K562 (cell line): Measurements from ENCODE around the gene FOSL1. TPM values are rescaled to one million over a fixed set of nuclear protein-coding genes. Genes with fewer than 3 reads are reported as not detected.

Source experiments
- CEBPG ChIP-seq, 3 experiments: fragments of 200-800 bp in 1 of 3; sonication (Bioruptor generic) in 1 of 3; sonication (generic) in 1 of 3; formaldehyde crosslinking in 1 of 3; IDR thresholded peaks in 2 of 3; conservative IDR thresholded peaks in 1 of 3; 2 replicates each; pipeline versions ENCODE4 v1.6.1 to v1.8.0; 2016 to 2022; ENCODE audit warnings: missing compliant biosample characterization in 2 of 3, missing genetic modification characterization in 2 of 3, mild to moderate bottlenecking in 1 of 3, missing genetic modification reagents in 1 of 3
- GATAD2B ChIP-seq: fragments of 450-650 bp; IDR thresholded peaks from 2 replicates; pipeline ENCODE4 v1.6.1; 2017; ENCODE audit warnings: mild to moderate bottlenecking, borderline replicate concordance
- MCM3 ChIP-seq: fragments of 450-650 bp; IDR thresholded peaks from 2 replicates; pipeline ENCODE4 v1.6.1; 2016
- MIER1 ChIP-seq: fragments of 450-650 bp; IDR thresholded peaks from 2 replicates; pipeline ENCODE4 v1.6.1; 2016; ENCODE audit warnings: antibody characterized with exemption, mild to moderate bottlenecking, low read depth
- RBM22 ChIP-seq: fragments of 200-400 bp; formaldehyde crosslinking; IDR thresholded peaks from 2 replicates; pipeline ENCODE4 v1.6.1; 2018; ENCODE audit warnings: low read length, low read depth; ENCODE audit not compliant: poor library complexity, severe bottlenecking
- RBM39 ChIP-seq: fragments of 200-400 bp; formaldehyde crosslinking; optimal IDR thresholded peaks from 2 replicates; pipeline ENCODE3; 2018; ENCODE audit warnings: low read depth, low read length
- SIX5 ChIP-seq, 2 experiments: IDR thresholded peaks; 2 replicates each; pipeline ENCODE4 v1.6.1; 2011; ENCODE audit warnings: low read length in 2 of 2, borderline replicate concordance in 1 of 2, low read depth in 1 of 2, mild to moderate bottlenecking in 1 of 2, moderate library complexity in 1 of 2; ENCODE audit not compliant: insufficient read depth in 1 of 2
- STAT5B ChIP-seq: fragments of 250-450 bp; sonication (Bioruptor Pico); IDR thresholded peaks from 2 replicates; pipeline ENCODE4 v1.8.0; 2021; ENCODE audit warnings: mild to moderate bottlenecking, inconsistent platforms
- ZNF24 ChIP-seq: fragments of 450-650 bp; IDR thresholded peaks from 2 replicates; pipeline ENCODE4 v1.6.1; 2016
- polyA plus RNA-seq, 8 experiments: library from polyadenylated mRNA; depleted of rRNA in 4 of 8; stranded (reverse) in 5 of 8; unstranded in 3 of 8; fragments of >200 nt; fragmentation: Nextera tagmentation in 2 of 8; fragmentation: Illumina TruSeq in 1 of 8; extraction: Ambion mirVana in 2 of 8; extraction: Trizol in 1 of 8; gene quantifications; 2 replicates each; pipeline versions ENCODE4 v1.2.1 to v1.2.3, GENCODE V29; 2011 to 2014; ENCODE audit warnings: inconsistent platforms in 1 of 8, missing spikeins in 1 of 8
- total RNA-seq, 7 experiments: library from RNA; depleted of rRNA in 6 of 7; stranded (reverse); fragments of >200 nt in 6 of 7; fragmentation: Illumina TruSeq in 2 of 7; extraction: Trizol in 2 of 7; gene quantifications; 2 replicates each; pipeline versions ENCODE4 v1.2.1 to v1.2.3, GENCODE V29; 2011 to 2021; ENCODE audit warnings: low replicate concordance in 1 of 7
- TF ChIP-seq, protein P1 (sequence below): fragments of 250-450 bp; sonication (Bioruptor Pico); IDR thresholded peaks from 2 replicates; pipeline ENCODE4 v1.4.0; 2020; ENCODE audit warnings: mild to moderate bottlenecking, moderate library complexity
- TF ChIP-seq, protein P2 (sequence below): fragments of 450-650 bp; formaldehyde crosslinking; IDR thresholded peaks from 2 replicates; pipeline ENCODE4 v1.4.0; 2020; ENCODE audit warnings: mild to moderate bottlenecking
- TF ChIP-seq, protein P3 (sequence below): fragments of 250-450 bp; sonication (Bioruptor Pico); IDR thresholded peaks from 2 replicates; pipeline ENCODE4 v1.8.0; 2021; ENCODE audit warnings: moderate library complexity, mild to moderate bottlenecking, inconsistent platforms
- TF ChIP-seq, protein P4 (sequence below): sonication (generic); formaldehyde crosslinking; IDR thresholded peaks from 2 replicates; pipeline ENCODE4 v1.8.0; 2022; ENCODE audit warnings: mild to moderate bottlenecking, missing genetic modification reagents

FOSL1 gene
- total and polyA plus RNA-seq, 9 of the 15 experiments (the other 6 are each of a cell fraction or from before 2014, with no cell fraction given) = 3.5 to 39.6 (median 10.0) TPM

DNA sequence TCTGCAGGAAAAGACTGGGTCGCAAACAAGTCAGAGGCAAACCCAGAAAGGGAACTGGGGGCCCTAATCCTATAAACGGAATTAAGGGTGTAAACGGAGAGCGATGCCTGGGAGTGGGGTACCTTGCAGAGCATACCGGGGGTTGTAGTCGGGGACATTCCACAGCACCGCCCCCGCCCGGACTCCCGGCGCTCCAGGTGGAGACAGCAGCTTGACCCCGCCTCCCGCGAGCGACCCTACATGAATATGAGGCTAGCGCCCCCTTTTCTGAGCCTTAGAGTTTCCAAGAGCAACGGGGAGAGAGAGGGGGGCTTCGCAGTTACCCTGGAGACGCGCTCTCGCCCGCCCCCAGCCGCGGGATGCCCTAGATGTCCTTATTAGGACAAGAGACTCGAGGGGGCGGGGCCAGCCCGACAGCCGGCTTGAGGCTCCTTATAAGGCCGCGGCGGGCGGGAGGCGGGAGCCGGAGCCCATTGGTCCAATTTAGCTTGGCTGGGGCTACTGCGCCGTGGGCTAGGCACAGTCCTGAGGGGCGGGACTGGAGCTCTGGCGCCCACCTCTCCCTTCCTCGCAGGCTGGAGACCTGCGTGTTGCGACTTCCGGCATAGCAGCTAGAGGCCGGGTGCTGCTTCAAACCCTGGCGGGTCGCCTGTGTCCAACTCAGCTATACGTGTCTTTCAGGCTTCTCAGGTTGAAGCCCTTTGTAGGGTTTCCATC lies 40.9 kb downstream of the FOSL1 start (continued):
- TF ChIP-seq, protein P1, sequence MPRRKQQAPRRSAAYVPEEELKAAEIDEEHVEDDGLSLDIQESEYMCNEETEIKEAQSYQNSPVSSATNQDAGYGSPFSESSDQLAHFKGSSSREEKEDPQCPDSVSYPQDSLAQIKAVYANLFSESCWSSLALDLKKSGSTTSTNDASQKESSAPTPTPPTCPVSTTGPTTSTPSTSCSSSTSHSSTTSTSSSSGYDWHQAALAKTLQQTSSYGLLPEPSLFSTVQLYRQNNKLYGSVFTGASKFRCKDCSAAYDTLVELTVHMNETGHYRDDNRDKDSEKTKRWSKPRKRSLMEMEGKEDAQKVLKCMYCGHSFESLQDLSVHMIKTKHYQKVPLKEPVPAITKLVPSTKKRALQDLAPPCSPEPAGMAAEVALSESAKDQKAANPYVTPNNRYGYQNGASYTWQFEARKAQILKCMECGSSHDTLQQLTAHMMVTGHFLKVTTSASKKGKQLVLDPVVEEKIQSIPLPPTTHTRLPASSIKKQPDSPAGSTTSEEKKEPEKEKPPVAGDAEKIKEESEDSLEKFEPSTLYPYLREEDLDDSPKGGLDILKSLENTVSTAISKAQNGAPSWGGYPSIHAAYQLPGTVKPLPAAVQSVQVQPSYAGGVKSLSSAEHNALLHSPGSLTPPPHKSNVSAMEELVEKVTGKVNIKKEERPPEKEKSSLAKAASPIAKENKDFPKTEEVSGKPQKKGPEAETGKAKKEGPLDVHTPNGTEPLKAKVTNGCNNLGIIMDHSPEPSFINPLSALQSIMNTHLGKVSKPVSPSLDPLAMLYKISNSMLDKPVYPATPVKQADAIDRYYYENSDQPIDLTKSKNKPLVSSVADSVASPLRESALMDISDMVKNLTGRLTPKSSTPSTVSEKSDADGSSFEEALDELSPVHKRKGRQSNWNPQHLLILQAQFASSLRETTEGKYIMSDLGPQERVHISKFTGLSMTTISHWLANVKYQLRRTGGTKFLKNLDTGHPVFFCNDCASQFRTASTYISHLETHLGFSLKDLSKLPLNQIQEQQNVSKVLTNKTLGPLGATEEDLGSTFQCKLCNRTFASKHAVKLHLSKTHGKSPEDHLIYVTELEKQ (CRISPR knock-in tag) = no peak
- TF ChIP-seq SIX5 (IDR thresholded peaks at IDR 0.05; ENCODE audit: borderline replicate concordance in 1 of 2, insufficient read depth in 1 of 2, low read depth in 1 of 2, low read length in 2 of 2) (no peak), GATAD2B (no peak), RBM39 (no peak), MCM3 (no peak), MIER1 (no peak), ZNF24 (no peak), RBM22 (peak; percentile 94), CEBPG (CRISPR knock-in tag; IDR thresholded peaks at IDR 0.05) (no peak), CEBPG (tag; conservative IDR thresholded peaks at IDR 0.05 in 1 of 2, IDR thresholded peaks at IDR 0.05 in 1 of 2) (no peak), STAT5B (CRISPR knock-in tag) (no peak)
- TF ChIP-seq, protein P2, sequence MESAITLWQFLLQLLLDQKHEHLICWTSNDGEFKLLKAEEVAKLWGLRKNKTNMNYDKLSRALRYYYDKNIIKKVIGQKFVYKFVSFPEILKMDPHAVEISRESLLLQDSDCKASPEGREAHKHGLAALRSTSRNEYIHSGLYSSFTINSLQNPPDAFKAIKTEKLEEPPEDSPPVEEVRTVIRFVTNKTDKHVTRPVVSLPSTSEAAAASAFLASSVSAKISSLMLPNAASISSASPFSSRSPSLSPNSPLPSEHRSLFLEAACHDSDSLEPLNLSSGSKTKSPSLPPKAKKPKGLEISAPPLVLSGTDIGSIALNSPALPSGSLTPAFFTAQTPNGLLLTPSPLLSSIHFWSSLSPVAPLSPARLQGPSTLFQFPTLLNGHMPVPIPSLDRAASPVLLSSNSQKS (CRISPR knock-in tag) = no peak
- TF ChIP-seq, protein P3, sequence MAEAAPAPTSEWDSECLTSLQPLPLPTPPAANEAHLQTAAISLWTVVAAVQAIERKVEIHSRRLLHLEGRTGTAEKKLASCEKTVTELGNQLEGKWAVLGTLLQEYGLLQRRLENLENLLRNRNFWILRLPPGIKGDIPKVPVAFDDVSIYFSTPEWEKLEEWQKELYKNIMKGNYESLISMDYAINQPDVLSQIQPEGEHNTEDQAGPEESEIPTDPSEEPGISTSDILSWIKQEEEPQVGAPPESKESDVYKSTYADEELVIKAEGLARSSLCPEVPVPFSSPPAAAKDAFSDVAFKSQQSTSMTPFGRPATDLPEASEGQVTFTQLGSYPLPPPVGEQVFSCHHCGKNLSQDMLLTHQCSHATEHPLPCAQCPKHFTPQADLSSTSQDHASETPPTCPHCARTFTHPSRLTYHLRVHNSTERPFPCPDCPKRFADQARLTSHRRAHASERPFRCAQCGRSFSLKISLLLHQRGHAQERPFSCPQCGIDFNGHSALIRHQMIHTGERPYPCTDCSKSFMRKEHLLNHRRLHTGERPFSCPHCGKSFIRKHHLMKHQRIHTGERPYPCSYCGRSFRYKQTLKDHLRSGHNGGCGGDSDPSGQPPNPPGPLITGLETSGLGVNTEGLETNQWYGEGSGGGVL = no peak
- TF ChIP-seq, protein P4, sequence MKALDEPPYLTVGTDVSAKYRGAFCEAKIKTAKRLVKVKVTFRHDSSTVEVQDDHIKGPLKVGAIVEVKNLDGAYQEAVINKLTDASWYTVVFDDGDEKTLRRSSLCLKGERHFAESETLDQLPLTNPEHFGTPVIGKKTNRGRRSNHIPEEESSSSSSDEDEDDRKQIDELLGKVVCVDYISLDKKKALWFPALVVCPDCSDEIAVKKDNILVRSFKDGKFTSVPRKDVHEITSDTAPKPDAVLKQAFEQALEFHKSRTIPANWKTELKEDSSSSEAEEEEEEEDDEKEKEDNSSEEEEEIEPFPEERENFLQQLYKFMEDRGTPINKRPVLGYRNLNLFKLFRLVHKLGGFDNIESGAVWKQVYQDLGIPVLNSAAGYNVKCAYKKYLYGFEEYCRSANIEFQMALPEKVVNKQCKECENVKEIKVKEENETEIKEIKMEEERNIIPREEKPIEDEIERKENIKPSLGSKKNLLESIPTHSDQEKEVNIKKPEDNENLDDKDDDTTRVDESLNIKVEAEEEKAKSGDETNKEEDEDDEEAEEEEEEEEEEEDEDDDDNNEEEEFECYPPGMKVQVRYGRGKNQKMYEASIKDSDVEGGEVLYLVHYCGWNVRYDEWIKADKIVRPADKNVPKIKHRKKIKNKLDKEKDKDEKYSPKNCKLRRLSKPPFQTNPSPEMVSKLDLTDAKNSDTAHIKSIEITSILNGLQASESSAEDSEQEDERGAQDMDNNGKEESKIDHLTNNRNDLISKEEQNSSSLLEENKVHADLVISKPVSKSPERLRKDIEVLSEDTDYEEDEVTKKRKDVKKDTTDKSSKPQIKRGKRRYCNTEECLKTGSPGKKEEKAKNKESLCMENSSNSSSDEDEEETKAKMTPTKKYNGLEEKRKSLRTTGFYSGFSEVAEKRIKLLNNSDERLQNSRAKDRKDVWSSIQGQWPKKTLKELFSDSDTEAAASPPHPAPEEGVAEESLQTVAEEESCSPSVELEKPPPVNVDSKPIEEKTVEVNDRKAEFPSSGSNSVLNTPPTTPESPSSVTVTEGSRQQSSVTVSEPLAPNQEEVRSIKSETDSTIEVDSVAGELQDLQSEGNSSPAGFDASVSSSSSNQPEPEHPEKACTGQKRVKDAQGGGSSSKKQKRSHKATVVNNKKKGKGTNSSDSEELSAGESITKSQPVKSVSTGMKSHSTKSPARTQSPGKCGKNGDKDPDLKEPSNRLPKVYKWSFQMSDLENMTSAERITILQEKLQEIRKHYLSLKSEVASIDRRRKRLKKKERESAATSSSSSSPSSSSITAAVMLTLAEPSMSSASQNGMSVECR (CRISPR knock-in tag) = peak; percentile 38; the same call in 1 of the 2 replicates
- TF ChIP-seq, all 486 proteins: peak for 88
